ENCODE data around the gene CITED2.
"Not testable (repeated sequence)": the region's sequence is repeated elsewhere in the genome, so short reads cannot be mapped to it uniquely, and the experiment has no call there.

The CITED2 gene

GRCh38 chr6:139415365-139415764 lies 40.9 kb upstream of the CITED2 start:
- no peak for TF ChIP-seq CTCF (IDR thresholded peaks at IDR 0.05; ENCODE audit: control extremely low read depth, extremely low read depth, low read depth, missing control alignments)
- POLR2A ChIA-PET, result no interaction called here
- no peak for DNase-seq (ENCODE audit: extremely low spot score)
- CTCF ChIA-PET, result interaction anchor here (1.7 kb wide), 2 partner anchors 13 to 18 kb away, joined by 3 read pairs; no protein-coding TSS in a partner anchor

- CTCF ChIA-PET; POLR2A ChIA-PET; DNase-seq (ENCODE audit: extremely low spot score): not testable (repeated sequence)
Measured at GRCh38 chr6:139412103-139412502, 37.7 kb upstream of the CITED2 start.

GRCh38 chr6:139409026-139409425 lies 34.6 kb upstream of the CITED2 start:
- POLR2A ChIA-PET, result no interaction called here

GRCh38 chr6:139407718-139408222 lies 33.3 kb upstream of the CITED2 start:
- POLR2A ChIA-PET, result interaction anchor here (1.2 kb wide), 1 partner anchor 32 kb away, joined by 3 read pairs; no protein-coding TSS in a partner anchor
- TF ChIP-seq CTCF (IDR thresholded peaks at IDR 0.05; ENCODE audit: control extremely low read depth, extremely low read depth, low read depth, missing control alignments), result no peak
- CTCF ChIA-PET, result interaction anchor here (0.9 to 1.2 kb wide), 3 partner anchors 9 to 23 kb away, joined by 3 to 4 read pairs (median 4); no protein-coding TSS in a partner anchor
- no peak for DNase-seq (ENCODE audit: extremely low spot score)

More at GRCh38 chr6:139409026-139409425, 34.6 kb upstream of the CITED2 start:
- CTCF ChIA-PET, result no interaction called here
- no peak for TF ChIP-seq CTCF (IDR thresholded peaks at IDR 0.05; ENCODE audit: control extremely low read depth, extremely low read depth, low read depth, missing control alignments)
- no peak for DNase-seq (ENCODE audit: extremely low spot score)

GRCh38 chr6:139406577-139407343 lies 32.3 kb upstream of the CITED2 start:
- ChIA-PET CTCF (interaction anchor here (0.9 to 1.2 kb wide), 3 partner anchors 10 to 24 kb away, joined by 3 to 4 read pairs (median 4); no protein-coding TSS in a partner anchor), POLR2A (interaction anchor here (1.2 kb wide), 1 partner anchor 31 kb away, joined by 3 read pairs; no protein-coding TSS in a partner anchor)
- no peak for TF ChIP-seq CTCF (IDR thresholded peaks at IDR 0.05; ENCODE audit: control extremely low read depth, extremely low read depth, low read depth, missing control alignments)
- no peak for DNase-seq (ENCODE audit: extremely low spot score)

- TF ChIP-seq CTCF (IDR thresholded peaks at IDR 0.05; ENCODE audit: control extremely low read depth, extremely low read depth, low read depth, missing control alignments), result no peak
- POLR2A ChIA-PET, result no interaction called here
- DNase-seq (ENCODE audit: extremely low spot score), result no peak
- CTCF ChIA-PET, result interaction anchor here (0.7 kb wide), 1 partner anchor 11 kb away, joined by 3 read pairs; no protein-coding TSS in a partner anchor
Measured at GRCh38 chr6:139402876-139403386, 28.5 kb upstream of the CITED2 start.

GRCh38 chr6:139398658-139399057 lies 24.2 kb upstream of the CITED2 start:
- DNase-seq (ENCODE audit: extremely low spot score), result no peak
- no peak for TF ChIP-seq CTCF (IDR thresholded peaks at IDR 0.05; ENCODE audit: control extremely low read depth, extremely low read depth, low read depth, missing control alignments)
- POLR2A ChIA-PET, result no interaction called here
- CTCF ChIA-PET, result interaction anchor here (1.1 kb wide), 1 partner anchor 15 kb away, joined by 4 read pairs; no protein-coding TSS in a partner anchor

Measured in GM10248 (cell line).